ENCODE data around the gene HYDIN.
"Not testable (repeated sequence)": the region's sequence is repeated elsewhere in the genome, so short reads cannot be mapped to it uniquely, and the experiment has no call there.

GRCh38 chr16:70960169-70960568 lies 270.4 kb downstream of the HYDIN start:
- TF ChIP-seq CTCF, POLR2A (IDR thresholded peaks at IDR 0.05): not testable (repeated sequence)

Measured in sigmoid colon (tissue), 3 donors.